A549 (cell line): Measurements from ENCODE around the gene FBXO38.

ENCODE experiments used
- CEBPB ChIP-seq, 2 experiments: fragments of >200 bp in 1 of 2; sonication (Bioruptor Twin) in 1 of 2; formaldehyde crosslinking in 1 of 2; IDR thresholded peaks; 2 replicates each; pipeline ENCODE4 v1.6.1; 2012 to 2016
- CHD2 ChIP-seq: fragments of 150-350 bp; IDR thresholded peaks from 2 replicates; pipeline ENCODE4 v1.6.1; 2014; ENCODE audit warnings: low read length; ENCODE audit not compliant: partially characterized antibody
- CTCF ChIP-seq: fragments of >200 bp; sonication (Bioruptor Twin); formaldehyde crosslinking; IDR thresholded peaks from 3 replicates; pipeline ENCODE4 v1.5.1; 2016
- EHF ChIP-seq: fragments of 250-450 bp; sonication (Bioruptor Pico); IDR thresholded peaks from 2 replicates; pipeline ENCODE4 v1.5.0; 2020; ENCODE audit warnings: mild to moderate bottlenecking
- JUN ChIP-seq, 2 experiments: fragments of >200 bp; sonication (Bioruptor Twin); formaldehyde crosslinking; IDR thresholded peaks; 2 replicates in 1 of 2; 3 replicates in 1 of 2; pipeline ENCODE4 v1.6.1; 2016 to 2017
- MAZ ChIP-seq: fragments of 150-350 bp; IDR thresholded peaks from 2 replicates; pipeline ENCODE4 v1.6.1; 2014; ENCODE audit warnings: antibody characterized with exemption, low read depth, low read length, borderline replicate concordance
- MYC ChIP-seq: IDR thresholded peaks from 2 replicates; pipeline ENCODE4 v1.6.1; 2012; ENCODE audit warnings: mild to moderate bottlenecking, inconsistent platforms, low read length, improper control_type of control experiment, borderline replicate concordance
- POLR2A ChIP-seq: IDR thresholded peaks from 2 replicates; pipeline ENCODE4 v1.6.1; 2012; ENCODE audit warnings: mild to moderate bottlenecking, low read length
- RCOR1 ChIP-seq: fragments of 150-350 bp; IDR thresholded peaks from 2 replicates; pipeline ENCODE4 v1.6.1; 2014; ENCODE audit warnings: antibody characterized with exemption, low read length, low read depth
- REST ChIP-seq: fragments of 200-600 bp; sonication (generic); IDR thresholded peaks from 2 replicates; pipeline ENCODE4 v1.6.1; 2016; ENCODE audit warnings: antibody characterized with exemption, mild to moderate bottlenecking, moderate library complexity
- SREBF2 ChIP-seq: fragments of 450-650 bp; IDR thresholded peaks from 2 replicates; pipeline ENCODE4 v1.6.1; 2014; ENCODE audit warnings: mild to moderate bottlenecking, moderate library complexity
- USF2 ChIP-seq: fragments of 450-650 bp; IDR thresholded peaks from 2 replicates; pipeline ENCODE4 v1.6.1; 2014; ENCODE audit warnings: antibody characterized with exemption

- TF ChIP-seq CTCF: no peak
- TF ChIP-seq SREBF2: no peak
- TF ChIP-seq MAZ: no peak
- no peak for TF ChIP-seq REST
- no peak for TF ChIP-seq CEBPB (IDR thresholded peaks at IDR 0.05)
- no peak for TF ChIP-seq MYC
- no peak for TF ChIP-seq JUN (IDR thresholded peaks at IDR 0.05)
- TF ChIP-seq CHD2: no peak
- no peak for TF ChIP-seq USF2
- TF ChIP-seq EHF (CRISPR knock-in tag): no peak
- TF ChIP-seq POLR2A: no peak
- TF ChIP-seq RCOR1: no peak
Observed at GRCh38 chr5:148416416-148416815, 32.7 kb downstream of the FBXO38 start.
